Cerebellar cortex (tissue), 1 donor: ENCODE results near the gene DLL1.
A peak's percentile ranks its signal among the peaks of the same experiment; 100 is the strongest.
"Not testable (repeated sequence)": the region's sequence is repeated elsewhere in the genome, so short reads cannot be mapped to it uniquely, and the experiment has no call there.

Experiments used
- DNase-seq: peaks from one replicate; pipeline ENCODE4 v3.0.0-alpha.2; 2015; ENCODE audit warnings: low spot score

Gene DLL1

GRCh38 chr6:170290296-170291128 is at the start of gene DLL1:
TSS of gene DLL1 (minus strand) at chr6:170291078. CDS start at chr6:170290139, 939 bp downstream.
- peak; percentile 21 for DNase-seq

GRCh38 chr6:170335199-170335598 is 44.3 kb upstream of the DLL1 start:
- not testable (repeated sequence) for DNase-seq

GRCh38 chr6:170329321-170329720 is 38.4 kb upstream of the DLL1 start:
- DNase-seq, result no peak

GRCh38 chr6:170317718-170318117 is 26.8 kb upstream of the DLL1 start:
- no peak for DNase-seq

GRCh38 chr6:170317076-170317475 is 26.2 kb upstream of the DLL1 start:
- DNase-seq, result no peak

- DNase-seq, result no peak
Observed at GRCh38 chr6:170316071-170316470, 25.2 kb upstream of the DLL1 start.

GRCh38 chr6:170314983-170315382 is 24.1 kb upstream of the DLL1 start:
- DNase-seq, result no peak

GRCh38 chr6:170313716-170314295 is 22.9 kb upstream of the DLL1 start:
- DNase-seq, result no peak

- DNase-seq, result no peak
Observed at GRCh38 chr6:170312876-170313275, 22.0 kb upstream of the DLL1 start.

- DNase-seq, result no peak
Observed at GRCh38 chr6:170311696-170312095, 20.8 kb upstream of the DLL1 start.

- DNase-seq, result no peak
Observed at GRCh38 chr6:170308761-170309160, 17.9 kb upstream of the DLL1 start.

GRCh38 chr6:170307080-170307545 is 16.2 kb upstream of the DLL1 start:
- DNase-seq, result no peak

- peak; percentile 95 for DNase-seq
Observed at GRCh38 chr6:170306324-170307079, 15.6 kb upstream of the DLL1 start, which contains the start of gene FAM120B. TSS of gene FAM120B (plus strand) at chr6:170306758. CDS start at chr6:170317391, 10,633 bp downstream.

GRCh38 chr6:170305805-170306323 is 15.0 kb upstream of the DLL1 start:
- peak; percentile 14 for DNase-seq

- no peak for DNase-seq
Observed at GRCh38 chr6:170301184-170301583, 10.3 kb upstream of the DLL1 start.

GRCh38 chr6:170298688-170299087 is 7.8 kb upstream of the DLL1 start:
- no peak for DNase-seq

- DNase-seq, result no peak
Observed at GRCh38 chr6:170297576-170298330, 6.9 kb upstream of the DLL1 start.

- no peak for DNase-seq
Observed at GRCh38 chr6:170296746-170297575, 6.1 kb upstream of the DLL1 start.

- DNase-seq, result no peak
Observed at GRCh38 chr6:170296423-170296745, 5.5 kb upstream of the DLL1 start.

GRCh38 chr6:170295510-170296422 is 4.9 kb upstream of the DLL1 start:
- DNase-seq, result no peak
